Measurements from ENCODE around the gene OPRL1. TPM values are rescaled to one million over a fixed set of nuclear protein-coding genes. Genes with fewer than 3 reads are reported as not detected.

Gene OPRL1
- total RNA-seq, 4 donors from 2014 or later, result 0.54 to 0.94 (median 0.68) TPM

- Histone ChIP-seq H3K9me3 (no peaks in the 10 kb centered on the region), H3K36me3 (peaks cover 0 to 10% of the 10 kb centered on the region in 2 donors), H3K4me1 (peaks cover 11 to 17% of the 10 kb centered on the region in 2 donors), H3K27me3 (no peaks in the 10 kb centered on the region), H3K4me3 (replicated peaks in 1 of 3) (no peak overlapping the region), H3K27ac (no peak overlapping the region)
- intact Hi-C loops (cut with DNase I), result no loop called here
- DNase-seq, result no peak
- TF ChIP-seq CTCF (IDR thresholded peaks at IDR 0.05), result no peak
- TF ChIP-seq POLR2A (IDR thresholded peaks at IDR 0.05), result no peak
- WGBS, 2 donors, result 94 to 95% methylated on average over 19 to 20 of the region's 22 CpGs
These were observed 3.6 kb upstream of the OPRL1 start for GRCh38 chr20:64076061-64076997.

- Histone ChIP-seq H3K36me3 (peaks cover 0 to 10% of the 10 kb centered on the region in 2 donors), H3K9me3 (no peaks in the 10 kb centered on the region), H3K27ac (no peak overlapping the region), H3K27me3 (no peaks in the 10 kb centered on the region), H3K4me3 (replicated peaks in 1 of 3) (no peak overlapping the region), H3K4me1 (peaks cover 11 to 17% of the 10 kb centered on the region in 2 donors)
- 80 to 96% methylated on average over 1 to 4 of the region's 8 CpGs for WGBS, 2 donors
- no peak for DNase-seq
- intact Hi-C loops (cut with DNase I), result no loop called here
- no peak for TF ChIP-seq CTCF (IDR thresholded peaks at IDR 0.05)
- no peak for TF ChIP-seq POLR2A (IDR thresholded peaks at IDR 0.05)
These were observed 2.8 kb upstream of the OPRL1 start for GRCh38 chr20:64077094-64077493.

GRCh38 chr20:64077541-64077875 is 2.4 kb upstream of the OPRL1 start:
- no peak for TF ChIP-seq POLR2A (IDR thresholded peaks at IDR 0.05)
- TF ChIP-seq CTCF (IDR thresholded peaks at IDR 0.05), result no peak
- Histone ChIP-seq H3K9me3 (no peaks in the 10 kb centered on the region), H3K4me3 (replicated peaks in 1 of 3) (no peak overlapping the region), H3K27ac (no peak overlapping the region), H3K27me3 (no peaks in the 10 kb centered on the region), H3K4me1 (peaks cover 11 to 17% of the 10 kb centered on the region in 2 donors), H3K36me3 (peaks cover 0 to 10% of the 10 kb centered on the region in 2 donors)
- intact Hi-C loops (cut with DNase I), result no loop called here
- no peak for DNase-seq
- 60 to 63% methylated on average over 1 to 7 of the region's 7 CpGs for WGBS, 2 donors

- intact Hi-C loops (cut with DNase I), result no loop called here
- H3K4me1 ChIP-seq, result peaks cover 11 to 21% of the 10 kb centered on the region in 2 donors
- TF ChIP-seq CTCF (IDR thresholded peaks at IDR 0.05), result no peak
- TF ChIP-seq POLR2A (IDR thresholded peaks at IDR 0.05), result no peak
- H3K27ac ChIP-seq, result no peak overlapping the region
- WGBS, 2 donors, result 59 to 70% methylated on average over 13 of the region's 15 CpGs
- no peaks in the 10 kb centered on the region for H3K9me3 ChIP-seq
- H3K4me3 ChIP-seq (replicated peaks in 1 of 3), result no peak overlapping the region
- DNase-seq, result no peak
- H3K27me3 ChIP-seq, result no peaks in the 10 kb centered on the region
- H3K36me3 ChIP-seq, result peaks cover 0 to 10% of the 10 kb centered on the region in 2 donors
These were observed 1.9 kb upstream of the OPRL1 start for GRCh38 chr20:64077876-64078551.

- Histone ChIP-seq H3K4me3 (replicated peaks in 1 of 3) (peak overlapping the region; percentile 10 to 78 (median 25)), H3K27me3 (no peaks in the 10 kb centered on the region), H3K4me1 (peaks cover 11 to 30% of the 10 kb centered on the region in 2 donors), H3K9me3 (no peaks in the 10 kb centered on the region), H3K36me3 (peaks cover 0 to 4% of the 10 kb centered on the region in 2 donors), H3K27ac (peak overlapping the region in 2 of 3 donors; percentile 71 to 74)
- 30 to 34% methylated on average over 3 of the region's 4 CpGs for WGBS, 2 donors
- intact Hi-C loops (cut with DNase I), result no loop called here
- TF ChIP-seq CTCF (IDR thresholded peaks at IDR 0.05), result no peak
- no peak for TF ChIP-seq POLR2A (IDR thresholded peaks at IDR 0.05)
- no peak for DNase-seq
These were observed 979 bp upstream of the OPRL1 start for GRCh38 chr20:64078934-64079272.
